DND-41 (cell line): Measurements from ENCODE around the gene TAX1BP3.
A peak's percentile ranks its signal among the peaks of the same experiment; 100 is the strongest.

Experiments used
- ATAC-seq: fragments of 200-7000 bp; cut with Tn5 transposase; 3 replicates; pipeline ENCODE4 v1.9.1; 2021; ENCODE audit warnings: low read depth; ENCODE audit not compliant: insufficient read depth
- DNase-seq: peaks from one replicate; pipeline ENCODE4 v3.0.0-alpha.2; 2020
- H2AFZ ChIP-seq: 2 replicates; pipeline ENCODE4 v1.6.0; 2012; ENCODE audit warnings: low read depth, low read length
- H3K27ac ChIP-seq: 2 replicates; pipeline ENCODE4 v1.5.1; 2012; ENCODE audit warnings: low read length, inconsistent platforms
- H3K27me3 ChIP-seq: fragments of 200-600 bp; sonication (generic); 2 replicates; pipeline ENCODE4 v1.6.0; 2012; ENCODE audit warnings: low read length, mild to moderate bottlenecking, inconsistent platforms; ENCODE audit not compliant: insufficient read depth, poor library complexity
- H3K36me3 ChIP-seq: 2 replicates; pipeline ENCODE4 v1.5.1; 2012; ENCODE audit warnings: low read length, inconsistent platforms; ENCODE audit not compliant: insufficient read depth
- H3K4me1 ChIP-seq: 2 replicates; pipeline ENCODE4 v1.5.1; 2012; ENCODE audit warnings: mild to moderate bottlenecking, low read length; ENCODE audit not compliant: insufficient read depth
- H3K4me2 ChIP-seq: 2 replicates; pipeline ENCODE4 v1.6.0; 2012; ENCODE audit warnings: mild to moderate bottlenecking, moderate library complexity, low read length, inconsistent platforms; ENCODE audit not compliant: insufficient read depth
- H3K4me3 ChIP-seq, 2 experiments: fragments of 200-600 bp in 1 of 2; shearing (Covaris generic) in 1 of 2; 2 replicates each; pipeline ENCODE4 v1.5.1; 2012 to 2016; ENCODE audit warnings: inconsistent platforms in 2 of 2, low read length in 2 of 2, mild to moderate bottlenecking in 2 of 2, low read depth in 1 of 2, moderate library complexity in 1 of 2
- H3K79me2 ChIP-seq: 2 replicates; pipeline ENCODE4 v1.6.0; 2012; ENCODE audit warnings: low read length, inconsistent platforms; ENCODE audit not compliant: insufficient read depth
- H3K9ac ChIP-seq: 2 replicates; pipeline ENCODE4 v1.6.0; 2012; ENCODE audit warnings: low read depth, mild to moderate bottlenecking, inconsistent platforms, low read length, moderate library complexity
- H3K9me3 ChIP-seq: 2 replicates; pipeline ENCODE4 v1.5.1; 2012; ENCODE audit warnings: low read length, moderate library complexity, mild to moderate bottlenecking, inconsistent platforms; ENCODE audit not compliant: insufficient read depth, severe bottlenecking
- H4K20me1 ChIP-seq: 2 replicates; pipeline ENCODE4 v1.6.0; 2012; ENCODE audit warnings: low read length; ENCODE audit not compliant: insufficient read depth
- CTCF ChIP-seq: IDR thresholded peaks from 2 replicates; pipeline ENCODE4 v1.5.1; 2012; ENCODE audit warnings: borderline replicate concordance, low read length, moderate library complexity, mild to moderate bottlenecking; ENCODE audit not compliant: poor library complexity, severe bottlenecking; ENCODE audit errors: extremely low read depth
- EZH2 ChIP-seq: IDR thresholded peaks from 3 replicates; pipeline ENCODE4 v1.6.1; 2012; ENCODE audit warnings: borderline replicate concordance, low read depth, mild to moderate bottlenecking, moderate library complexity, low read length, inconsistent platforms; ENCODE audit not compliant: severe bottlenecking

TAX1BP3 gene

GRCh38 chr17:3688027-3688553 lies 19.7 kb upstream of the TAX1BP3 start:
- Histone ChIP-seq H4K20me1 (no peaks in the 10 kb centered on the region), H3K4me1 (no peaks in the 10 kb centered on the region), H3K79me2 (no peaks in the 10 kb centered on the region), H3K4me3 (no peak overlapping the region), H2AFZ (no peak overlapping the region), H3K36me3 (no peaks in the 10 kb centered on the region; the same call in 1 of the 2 replicates), H3K9ac (no peak overlapping the region), H3K4me2 (no peak overlapping the region), H3K27ac (no peak overlapping the region), H3K27me3 (no peaks in the 10 kb centered on the region), H3K9me3 (no peaks in the 10 kb centered on the region)
- DNase-seq (no peak), ATAC-seq (0 out of 3 replicates have a peak, but pooled peaks have one; percentile 22)
- TF ChIP-seq EZH2 = no peak
- TF ChIP-seq CTCF = no peak

- DNase-seq (no peak), ATAC-seq (no peak)
- Histone ChIP-seq H3K79me2 (no peaks in the 10 kb centered on the region), H2AFZ (no peak overlapping the region), H3K9ac (no peak overlapping the region), H4K20me1 (no peaks in the 10 kb centered on the region; the same call in 1 of the 2 replicates), H3K36me3 (no peaks in the 10 kb centered on the region; the same call in 1 of the 2 replicates), H3K4me2 (no peak overlapping the region), H3K27ac (no peak overlapping the region), H3K9me3 (no peaks in the 10 kb centered on the region), H3K27me3 (no peaks in the 10 kb centered on the region), H3K4me3 (no peak overlapping the region), H3K4me1 (no peaks in the 10 kb centered on the region)
- TF ChIP-seq CTCF (no peak), EZH2 (no peak)
Measured at GRCh38 chr17:3685174-3685573, 16.8 kb upstream of the TAX1BP3 start.

- Histone ChIP-seq H3K4me3 (no peak overlapping the region), H2AFZ (no peak overlapping the region), H3K9me3 (no peaks in the 10 kb centered on the region), H3K4me2 (no peak overlapping the region), H3K27ac (no peak overlapping the region), H3K79me2 (no peaks in the 10 kb centered on the region), H4K20me1 (no peaks in the 10 kb centered on the region; the same call in 1 of the 2 replicates), H3K9ac (no peak overlapping the region), H3K4me1 (no peaks in the 10 kb centered on the region), H3K36me3 (no peaks in the 10 kb centered on the region), H3K27me3 (no peaks in the 10 kb centered on the region)
- DNase-seq (peak; percentile 67), ATAC-seq (peak; percentile 92)
- TF ChIP-seq CTCF (peak; percentile 95), EZH2 (no peak)
Measured at GRCh38 chr17:3683054-3683511, 14.7 kb upstream of the TAX1BP3 start.
